Endothelial cell of umbilical vein (primary cell): Measurements from ENCODE around the gene ULK4. TPM values are rescaled to one million over a fixed set of nuclear protein-coding genes. Genes with fewer than 3 reads are reported as not detected.

Experiments
- BruUV-seq: library from RNA; stranded (reverse); fragments of 400-500 nt; replicated peaks from 2 replicates; lab custom pipeline; 2021; lab: Mats Ljungman, UMichigan
- CTCF ChIA-PET: fragments of 300-600, 350-600 bp; sonication (Branson Sonifier 250); formaldehyde crosslinking; loops from one replicate; lab custom pipeline; 2021; ENCODE audit warnings: antibody characterized with exemption, inconsistent platforms; lab: Charles Lee
- POLR2A ChIA-PET: fragments of 300-600, 350-600 bp; sonication (Branson Sonifier 250); formaldehyde crosslinking; loops from one replicate; lab custom pipeline; 2021; ENCODE audit warnings: antibody characterized with exemption, inconsistent platforms; lab: Charles Lee
- DNase-seq: peaks from one replicate; pipeline ENCODE4 v3.0.0-alpha.2; 2011; ENCODE audit warnings: low read depth, low spot score
- FAIRE-seq: peaks from 2 replicates; lab custom pipeline; 2011; peaks lifted over from hg19 to GRCh38; lab: Jason Lieb, UNC
- H2AFZ ChIP-seq: 2 replicates; pipeline ENCODE4 v1.6.0; 2012; ENCODE audit warnings: low read depth, low read length, control low read depth, inconsistent platforms
- H3K27ac ChIP-seq: 2 replicates; pipeline ENCODE4 v1.5.1; 2011; ENCODE audit warnings: low read depth, mild to moderate bottlenecking, control low read depth, low read length, moderate library complexity; ENCODE audit not compliant: insufficient read depth
- H3K27me3 ChIP-seq, 2 experiments: 2 replicates each; pipeline versions ENCODE4 v1.6.0 to v1.6.1; 2011; ENCODE audit warnings: low read length in 2 of 2, mixed read lengths in 1 of 2; ENCODE audit not compliant: control insufficient read depth in 2 of 2, insufficient read depth in 2 of 2
- H3K36me3 ChIP-seq, 2 experiments: 2 replicates in 1 of 2; 3 replicates in 1 of 2; pipeline ENCODE4 v1.5.1; 2011; ENCODE audit warnings: low read length in 2 of 2, mild to moderate bottlenecking in 1 of 2, moderate library complexity in 1 of 2; ENCODE audit not compliant: control insufficient read depth in 2 of 2, insufficient read depth in 2 of 2; ENCODE audit errors: extremely low read depth in 1 of 2
- H3K4me1 ChIP-seq: 3 replicates; pipeline ENCODE4 v1.5.1; 2011; ENCODE audit warnings: mild to moderate bottlenecking, low read length; ENCODE audit not compliant: control insufficient read depth, insufficient read depth; ENCODE audit errors: extremely low read depth
- H3K4me2 ChIP-seq: 2 replicates; pipeline ENCODE4 v1.6.1; 2011; ENCODE audit warnings: low read length, control low read depth, mixed read lengths; ENCODE audit not compliant: insufficient read depth
- H3K4me3 ChIP-seq, 3 experiments: fragments of 200-600 bp in 1 of 3; sonication (generic), shearing (Covaris generic) in 1 of 3; replicated peaks in 1 of 3; 2 replicates each; pipeline ENCODE4 v1.5.1; 2011 to 2016; ENCODE audit warnings: control low read depth in 3 of 3, low read length in 3 of 3, mild to moderate bottlenecking in 2 of 3, inconsistent platforms in 1 of 3, low read depth in 1 of 3, moderate library complexity in 1 of 3; ENCODE audit not compliant: insufficient read depth in 1 of 3
- H3K79me2 ChIP-seq: 2 replicates; pipeline ENCODE4 v1.6.0; 2012; ENCODE audit warnings: low read length, inconsistent platforms; ENCODE audit not compliant: control insufficient read depth, insufficient read depth
- H3K9ac ChIP-seq: replicated peaks from 2 replicates; pipeline ENCODE3; 2011; ENCODE audit warnings: low read length, control low read depth; ENCODE audit not compliant: insufficient read depth; ENCODE audit errors: extremely low read depth
- H3K9me1 ChIP-seq: replicated peaks from 3 replicates; pipeline ENCODE4 v1.6.0; 2011; ENCODE audit warnings: mild to moderate bottlenecking, low read length; ENCODE audit not compliant: control insufficient read depth, insufficient read depth; ENCODE audit errors: extremely low read depth
- H3K9me3 ChIP-seq: replicated peaks from 2 replicates; pipeline ENCODE4 v1.5.1; 2012; ENCODE audit warnings: low read length, inconsistent platforms; ENCODE audit not compliant: control insufficient read depth, insufficient read depth
- H4K20me1 ChIP-seq: replicated peaks from 2 replicates; pipeline ENCODE3; 2011; ENCODE audit warnings: mild to moderate bottlenecking, low read length; ENCODE audit not compliant: control insufficient read depth, insufficient read depth; ENCODE audit errors: extremely low read depth
- EZH2 ChIP-seq: IDR thresholded peaks from 2 replicates; pipeline ENCODE4 v1.6.1; 2012; ENCODE audit warnings: borderline replicate concordance, low read depth, mild to moderate bottlenecking, moderate library complexity, low read length, inconsistent platforms; ENCODE audit not compliant: severe bottlenecking
- FOS ChIP-seq: IDR thresholded peaks from 2 replicates; pipeline ENCODE4 v1.6.1; 2011; ENCODE audit warnings: mild to moderate bottlenecking, low read length, moderate library complexity, borderline replicate concordance; ENCODE audit not compliant: insufficient read depth
- GATA2 ChIP-seq: IDR thresholded peaks from 2 replicates; pipeline ENCODE4 v1.7.0; 2011; ENCODE audit warnings: low read depth, mild to moderate bottlenecking, moderate library complexity, mixed read lengths, low read length; ENCODE audit not compliant: insufficient read length, insufficient read depth
- JUN ChIP-seq: IDR thresholded peaks from 2 replicates; pipeline ENCODE4 v1.6.1; 2011; ENCODE audit warnings: borderline replicate concordance, low read depth; ENCODE audit not compliant: insufficient read length, insufficient read depth
- MYC ChIP-seq: IDR thresholded peaks from one replicate; pipeline ENCODE4 v1.6.1; 2011; ENCODE audit warnings: mild to moderate bottlenecking, low read depth, low read length
- POLR2A ChIP-seq: IDR thresholded peaks from 2 replicates; pipeline ENCODE4 v1.6.1; 2012; ENCODE audit warnings: low read depth, mild to moderate bottlenecking, control low read depth, low read length
- POLR2AphosphoS5 ChIP-seq: IDR thresholded peaks from 2 replicates; pipeline ENCODE4 v1.6.1; 2012; ENCODE audit warnings: low read depth, mild to moderate bottlenecking, control low read depth, low read length, moderate library complexity; ENCODE audit not compliant: insufficient read depth
- dilution Hi-C: fragments of 300-500 bp; cut with MboI; formaldehyde crosslinking; loops from one replicate; pipeline ENCODE4 v1.15.0; 2019; ENCODE audit warnings: low sequenced_read_pairs; ENCODE audit not compliant: extremely low pct_ligation_motif_present
- intact Hi-C: fragments of 100-400 bp; cut with micrococcal nuclease; formaldehyde crosslinking; loops from one replicate; pipeline ENCODE4 v1.10.0; 2022
- polyA plus RNA-seq, 4 experiments: library from polyadenylated mRNA; depleted of rRNA in 3 of 4; stranded (reverse) in 3 of 4; unstranded in 1 of 4; fragments of >200 nt; gene quantifications; 2 replicates each; pipeline versions ENCODE4 v1.2.1 to v1.2.3, GENCODE V29; 2011 to 2012; ENCODE audit warnings: missing spikeins in 1 of 4
- total RNA-seq: library from RNA; stranded (reverse); gene quantifications from 2 replicates; pipeline ENCODE4 v1.2.3, GENCODE V29; 2021
- TF ChIP-seq, protein P1 (sequence below), 2 donors: IDR thresholded peaks; 1 replicate in 1 of 2; 2 replicates in 1 of 2; pipeline ENCODE4 v1.5.1; 2011; ENCODE audit warnings: low read length in 2 of 2, mild to moderate bottlenecking in 2 of 2, moderate library complexity in 2 of 2, control low read depth in 1 of 2, inconsistent platforms in 1 of 2, low read depth in 1 of 2; ENCODE audit not compliant: insufficient read depth in 1 of 2; ENCODE audit errors: extremely low read depth in 1 of 2
- TF ChIP-seq, protein P2 (sequence below): IDR thresholded peaks from 2 replicates; pipeline ENCODE4 v1.6.1; 2011; ENCODE audit not compliant: insufficient read depth, insufficient read length

Gene ULK4
- total and polyA plus RNA-seq, 2 donors (not counting 3 experiments of a cell fraction or from before 2014, with no cell fraction given): 3.3 to 16.0 TPM

DNA sequence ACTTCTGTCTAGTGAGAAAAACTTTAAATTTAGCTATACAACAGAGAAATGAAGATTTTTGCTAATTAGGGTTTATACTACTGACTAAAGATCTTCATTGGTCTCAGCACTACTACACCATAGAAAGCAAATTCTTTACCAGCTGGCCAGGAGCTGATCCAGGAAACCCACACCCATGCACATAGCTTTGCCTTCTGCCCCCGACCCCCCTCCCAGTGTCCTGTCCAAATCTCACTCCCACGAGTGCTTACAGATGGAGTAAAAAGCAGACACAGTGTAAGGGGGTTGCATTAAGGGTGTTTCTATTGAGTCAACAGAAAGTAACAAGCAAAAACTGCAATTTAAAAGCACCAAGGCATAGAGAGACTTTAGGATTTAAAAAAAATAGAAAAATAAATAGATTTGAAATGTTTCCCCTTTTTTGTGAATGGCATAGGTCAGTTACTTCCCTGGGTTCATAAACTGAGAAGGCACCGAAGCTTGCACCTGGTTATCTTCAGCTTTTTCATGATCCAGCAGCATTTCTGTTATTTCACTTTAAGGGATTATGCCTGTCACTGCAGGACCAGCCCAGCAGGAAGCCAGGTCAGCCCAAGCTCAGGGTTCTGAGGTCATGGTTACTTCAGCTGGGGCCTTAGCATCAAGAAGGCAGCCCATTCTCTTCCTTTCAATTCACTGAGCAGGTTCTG lies 638.3 kb downstream of the ULK4 start:
- intact Hi-C loops: no loop called here
- Histone ChIP-seq H2AFZ (no peak overlapping the region), H3K79me2 (no peaks in the 10 kb centered on the region), H4K20me1 (no peaks in the 10 kb centered on the region), H3K27ac (no peak overlapping the region), H3K4me2 (no peak overlapping the region), H3K27me3 (no peaks in the 10 kb centered on the region), H3K9me3 (no peaks in the 10 kb centered on the region), H3K4me1 (no peaks in the 10 kb centered on the region), H3K9ac (no peak overlapping the region), H3K9me1 (no peaks in the 10 kb centered on the region), H3K36me3 (no peaks in the 10 kb centered on the region), H3K4me3 (no peak overlapping the region)
- BruUV-seq: no TSS peak
- FAIRE-seq: no peak
- no peak for DNase-seq
- dilution Hi-C loops: no loop called here
- POLR2A ChIA-PET: no interaction called here
- CTCF ChIA-PET: interaction anchor here (1.0 kb wide), 1 partner anchor 13 kb away, joined by 3 read pairs; no protein-coding TSS in a partner anchor
- TF ChIP-seq GATA2 (no peak), POLR2A (no peak), EZH2 (no peak), FOS (no peak), JUN (no peak), MYC (no peak), POLR2AphosphoS5 (no peak)
- TF ChIP-seq, protein P1, sequence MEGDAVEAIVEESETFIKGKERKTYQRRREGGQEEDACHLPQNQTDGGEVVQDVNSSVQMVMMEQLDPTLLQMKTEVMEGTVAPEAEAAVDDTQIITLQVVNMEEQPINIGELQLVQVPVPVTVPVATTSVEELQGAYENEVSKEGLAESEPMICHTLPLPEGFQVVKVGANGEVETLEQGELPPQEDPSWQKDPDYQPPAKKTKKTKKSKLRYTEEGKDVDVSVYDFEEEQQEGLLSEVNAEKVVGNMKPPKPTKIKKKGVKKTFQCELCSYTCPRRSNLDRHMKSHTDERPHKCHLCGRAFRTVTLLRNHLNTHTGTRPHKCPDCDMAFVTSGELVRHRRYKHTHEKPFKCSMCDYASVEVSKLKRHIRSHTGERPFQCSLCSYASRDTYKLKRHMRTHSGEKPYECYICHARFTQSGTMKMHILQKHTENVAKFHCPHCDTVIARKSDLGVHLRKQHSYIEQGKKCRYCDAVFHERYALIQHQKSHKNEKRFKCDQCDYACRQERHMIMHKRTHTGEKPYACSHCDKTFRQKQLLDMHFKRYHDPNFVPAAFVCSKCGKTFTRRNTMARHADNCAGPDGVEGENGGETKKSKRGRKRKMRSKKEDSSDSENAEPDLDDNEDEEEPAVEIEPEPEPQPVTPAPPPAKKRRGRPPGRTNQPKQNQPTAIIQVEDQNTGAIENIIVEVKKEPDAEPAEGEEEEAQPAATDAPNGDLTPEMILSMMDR (IDR thresholded peaks at IDR 0.05; ENCODE audit: extremely low read depth in 1 of 2, insufficient read depth in 1 of 2, low read depth in 1 of 2, low read length in 2 of 2): no peak
- TF ChIP-seq, protein P2, sequence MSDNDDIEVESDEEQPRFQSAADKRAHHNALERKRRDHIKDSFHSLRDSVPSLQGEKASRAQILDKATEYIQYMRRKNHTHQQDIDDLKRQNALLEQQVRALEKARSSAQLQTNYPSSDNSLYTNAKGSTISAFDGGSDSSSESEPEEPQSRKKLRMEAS: no peak
